HepG2 (cell line): ENCODE measurements around the gene APOA1. TPM values are rescaled to one million over a fixed set of nuclear protein-coding genes. Genes with fewer than 3 reads are reported as not detected.

Source experiments
- ATAC-seq: fragments of 200-7000 bp; cut with Tn5 transposase; 3 replicates; pipeline ENCODE4 v1.9.1; 2020; ENCODE audit warnings: mild to moderate bottlenecking, moderate library complexity
- BruUV-seq: library from RNA; stranded (reverse); fragments of 400-500 nt; replicated peaks from 2 replicates; lab custom pipeline; 2021; lab: Mats Ljungman, UMichigan
- CTCF ChIA-PET: fragments of 300-600 bp; formaldehyde crosslinking; extraction: SDS; loops from one replicate; lab custom pipeline; 2021; ENCODE audit warnings: low total read pairs, inconsistent platforms, low intra/inter-chr PET ratio; lab: Yijun Ruan, JAX
- POLR2A ChIA-PET: fragments of 350-600 bp; sonication (Branson Sonifier 250); formaldehyde crosslinking; loops from one replicate; lab custom pipeline; 2020; ENCODE audit warnings: antibody characterized with exemption, inconsistent platforms; lab: Yijun Ruan, JAX
- DNase-seq: peaks from one replicate; pipeline ENCODE4 v3.0.0-alpha.2; 2015; ENCODE audit warnings: low spot score
- FAIRE-seq: peaks from 3 replicates; lab custom pipeline; 2011; peaks lifted over from hg19 to GRCh38; lab: Jason Lieb, UNC
- H2AFZ ChIP-seq: one replicate; pipeline ENCODE4 v1.6.1; 2011; ENCODE audit warnings: low read length, inconsistent platforms
- H3K27ac ChIP-seq: fragments of 300-600 bp; 3 replicates; pipeline ENCODE4 v1.8.0; 2011; ENCODE audit warnings: mixed run types, mild to moderate bottlenecking, mixed read lengths, low read length, inconsistent platforms; ENCODE audit not compliant: insufficient read depth; ENCODE audit errors: extremely low read length
- H3K27me3 ChIP-seq, 2 experiments: fragments of 200-600 bp in 1 of 2; 2 replicates in 1 of 2; 3 replicates in 1 of 2; pipeline versions ENCODE4 v1.6.0 to v1.8.0; 2011; ENCODE audit warnings: low read length in 2 of 2, mild to moderate bottlenecking in 2 of 2, moderate library complexity in 2 of 2, inconsistent platforms in 1 of 2; ENCODE audit not compliant: insufficient read depth in 2 of 2, control insufficient read depth in 1 of 2
- H3K36me3 ChIP-seq, 2 experiments: fragments of 200-600 bp in 1 of 2; replicated peaks in 1 of 2; 2 replicates in 1 of 2; 3 replicates in 1 of 2; pipeline versions ENCODE4 v1.5.1 to v1.8.0; 2011; ENCODE audit warnings: low read length in 2 of 2, inconsistent platforms in 1 of 2; ENCODE audit not compliant: insufficient read depth in 2 of 2, control insufficient read depth in 1 of 2
- H3K4me1 ChIP-seq: 2 replicates; pipeline ENCODE4 v1.5.1; 2012; ENCODE audit warnings: low read length, inconsistent platforms; ENCODE audit not compliant: insufficient read depth
- H3K4me2 ChIP-seq: 2 replicates; pipeline ENCODE4 v1.6.0; 2011; ENCODE audit warnings: low read depth, low read length, inconsistent platforms
- H3K4me3 ChIP-seq, 3 experiments: fragments of 200-600 bp in 1 of 3; sonication (generic), shearing (Covaris generic) in 1 of 3; replicated peaks in 1 of 3; 2 replicates each; pipeline ENCODE4 v1.5.1; 2011 to 2016; ENCODE audit warnings: low read length in 3 of 3, inconsistent platforms in 2 of 3, low read depth in 2 of 3, mild to moderate bottlenecking in 2 of 3, control low read depth in 1 of 3, mixed read lengths in 1 of 3; ENCODE audit not compliant: insufficient read depth in 1 of 3
- H3K79me2 ChIP-seq: one replicate; pipeline ENCODE4 v1.6.1; 2011; ENCODE audit warnings: low read length, inconsistent platforms; ENCODE audit not compliant: insufficient read depth
- H3K9ac ChIP-seq: 2 replicates; pipeline ENCODE4 v1.6.0; 2011; ENCODE audit warnings: mild to moderate bottlenecking, low read depth, low read length, inconsistent platforms; ENCODE audit not compliant: insufficient read depth
- H3K9me3 ChIP-seq: 2 replicates; pipeline ENCODE4 v1.5.1; 2012; ENCODE audit warnings: mild to moderate bottlenecking, low read length
- H4K20me1 ChIP-seq: 2 replicates; pipeline ENCODE4 v1.6.0; 2011; ENCODE audit warnings: inconsistent platforms, mild to moderate bottlenecking, low read length, moderate library complexity; ENCODE audit not compliant: insufficient read depth
- ARNT ChIP-seq: fragments of 450-650 bp; IDR thresholded peaks from 2 replicates; pipeline ENCODE4 v1.6.1; 2017
- FOSL1 ChIP-seq: sonication (generic); formaldehyde crosslinking; IDR thresholded peaks from 2 replicates; pipeline ENCODE4 v1.9.0; 2021; ENCODE audit warnings: missing genetic modification reagents, borderline replicate concordance
- GATA4 ChIP-seq: sonication (generic); IDR thresholded peaks from 2 replicates; pipeline ENCODE4 v1.6.1; 2016; ENCODE audit warnings: antibody characterized with exemption, low read depth, borderline replicate concordance
- KLF11 ChIP-seq: IDR thresholded peaks from 2 replicates; pipeline ENCODE4 v1.6.1; 2016; ENCODE audit warnings: missing compliant biosample characterization
- MYNN ChIP-seq: sonication (generic); formaldehyde crosslinking; IDR thresholded peaks from 2 replicates; pipeline ENCODE4 v1.4.0; 2020; ENCODE audit warnings: mild to moderate bottlenecking, low read depth, missing genetic modification reagents
- TAF1 ChIP-seq: sonication (generic); formaldehyde crosslinking; IDR thresholded peaks from 2 replicates; pipeline ENCODE4 v1.4.0; 2020; ENCODE audit warnings: missing genetic modification reagents
- ZBTB33 ChIP-seq: sonication (generic); formaldehyde crosslinking; IDR thresholded peaks from 2 replicates; pipeline ENCODE4 v1.4.0; 2020; ENCODE audit warnings: missing genetic modification reagents
- ZBTB44 ChIP-seq: sonication (generic); formaldehyde crosslinking; IDR thresholded peaks from 2 replicates; pipeline ENCODE4 v1.4.0; 2020; ENCODE audit warnings: missing genetic modification reagents
- ZC3H4 ChIP-seq: sonication (generic); formaldehyde crosslinking; IDR thresholded peaks from 2 replicates; pipeline ENCODE4 v1.4.0; 2020; ENCODE audit warnings: missing genetic modification reagents, borderline replicate concordance
- ZMAT5 ChIP-seq: sonication (generic); formaldehyde crosslinking; IDR thresholded peaks from 2 replicates; pipeline ENCODE4 v1.5.0; 2020; ENCODE audit warnings: mild to moderate bottlenecking, low read depth, missing genetic modification reagents, borderline replicate concordance
- ZNF382 ChIP-seq: sonication (generic); formaldehyde crosslinking; IDR thresholded peaks from 2 replicates; pipeline ENCODE4 v1.5.0; 2020; ENCODE audit warnings: missing genetic modification reagents, mild to moderate bottlenecking, borderline replicate concordance
- ZNF687 ChIP-seq: sonication (generic); formaldehyde crosslinking; IDR thresholded peaks from 2 replicates; pipeline ENCODE4 v1.5.1; 2020; ENCODE audit warnings: mild to moderate bottlenecking, missing genetic modification reagents, moderate library complexity
- WGBS: methylation state at CpG from one replicate; pipeline ENCODE4 v1.1.6; 2017; ENCODE audit warnings: low lambda C conversion rate; 5-methylcytosine and 5-hydroxymethylcytosine counted together
- in situ Hi-C: cut with HindIII; loops from 2 replicates; pipeline ENCODE4 v1.10.0; 2017; ENCODE audit warnings: low pct_unique_long_range_greater_than_20kb; ENCODE audit not compliant: extremely low pct_ligation_motif_present
- intact Hi-C: fragments of 100-400 bp; cut with micrococcal nuclease; formaldehyde crosslinking; loops from one replicate; pipeline ENCODE4 v1.10.0; 2022; ENCODE audit not compliant: unreplicated experiment
- polyA plus RNA-seq, 8 experiments: library from polyadenylated mRNA; depleted of rRNA in 3 of 8; stranded (reverse) in 7 of 8; unstranded in 1 of 8; fragments of >200 nt; fragmentation: Illumina TruSeq in 4 of 8; extraction: Trizol in 4 of 8; gene quantifications; 2 replicates each; pipeline versions ENCODE4 v1.2.1 to v1.2.3, GENCODE V29; 2011 to 2016; ENCODE audit warnings: low read depth in 4 of 8, missing spikeins in 1 of 8, mixed read lengths in 1 of 8; ENCODE audit not compliant: insufficient read depth in 1 of 8
- total RNA-seq, 5 experiments: library from RNA; depleted of rRNA; stranded (reverse); fragments of >200 nt; fragmentation: Illumina TruSeq; extraction: Trizol; gene quantifications; 2 replicates each; pipeline ENCODE4 v1.2.3, GENCODE V29; 2016; ENCODE audit warnings: low read depth in 1 of 5

Gene APOA1
- total and polyA plus RNA-seq, 2 of the 13 experiments (the other 11 are each of a cell fraction or from before 2014, with no cell fraction given), result 1,973 to 5,485 TPM

GRCh38 chr11:116875194-116875593 is 37.8 kb upstream of the APOA1 start:
- Histone ChIP-seq H3K4me2 (no peak overlapping the region), H3K9me3 (no peaks in the 10 kb centered on the region), H3K27me3 (no peaks in the 10 kb centered on the region), H3K4me3 (no peak overlapping the region), H3K36me3 (peaks cover 17 to 62% of the 10 kb centered on the region in 2 experiments; a peak in 4 of 5 replicates), H3K9ac (no peak overlapping the region), H3K79me2 (no peaks in the 10 kb centered on the region), H4K20me1 (no peaks in the 10 kb centered on the region), H2AFZ (no peak overlapping the region), H3K4me1 (peaks cover 8% of the 10 kb centered on the region), H3K27ac (no peak overlapping the region)
- BruUV-seq, result no TSS peak
- ChIA-PET POLR2A (no interaction called here), CTCF (no interaction called here)
- in situ Hi-C loops, result no loop called here
- WGBS, result 97% methylated on average over 7 of the region's 7 CpGs
- FAIRE-seq, result no peak
- DNase-seq, result no peak
- intact Hi-C loops, result no loop called here
- no peak for ATAC-seq
- TF ChIP-seq ARNT, result no peak
- no peak for TF ChIP-seq ZMAT5 (CRISPR knock-in tag)
- TF ChIP-seq ZNF687 (CRISPR knock-in tag), result no peak
- no peak for TF ChIP-seq KLF11 (CRISPR knock-in tag)
- no peak for TF ChIP-seq ZNF382 (CRISPR knock-in tag)
- no peak for TF ChIP-seq ZBTB44 (CRISPR knock-in tag)
- no peak for TF ChIP-seq TAF1
- TF ChIP-seq GATA4, result no peak
- no peak for TF ChIP-seq MYNN (CRISPR knock-in tag)
- TF ChIP-seq FOSL1 (CRISPR knock-in tag), result no peak
- TF ChIP-seq ZBTB33 (CRISPR knock-in tag), result no peak
- no peak for TF ChIP-seq ZC3H4 (CRISPR knock-in tag)
